Airway epithelial cell (primary cell): ENCODE results near the gene SIGLEC1. TPM values are rescaled to one million over a fixed set of nuclear protein-coding genes. Genes with fewer than 3 reads are reported as not detected.

Experiments
- total RNA-seq: library from RNA; depleted of rRNA; stranded (reverse); fragments of >200 nt; gene quantifications from 2 replicates; pipeline ENCODE4 v1.2.3, GENCODE V29; 2015

Gene SIGLEC1
- not detected in 2 replicates for total RNA-seq

GRCh38 chr20:3712279-3712873, at the start of gene SIGLEC1:
SIGLEC1 (minus strand) TSS chr20:3712600; CDS start chr20:3707128, 5,472 bp downstream.

DNA sequence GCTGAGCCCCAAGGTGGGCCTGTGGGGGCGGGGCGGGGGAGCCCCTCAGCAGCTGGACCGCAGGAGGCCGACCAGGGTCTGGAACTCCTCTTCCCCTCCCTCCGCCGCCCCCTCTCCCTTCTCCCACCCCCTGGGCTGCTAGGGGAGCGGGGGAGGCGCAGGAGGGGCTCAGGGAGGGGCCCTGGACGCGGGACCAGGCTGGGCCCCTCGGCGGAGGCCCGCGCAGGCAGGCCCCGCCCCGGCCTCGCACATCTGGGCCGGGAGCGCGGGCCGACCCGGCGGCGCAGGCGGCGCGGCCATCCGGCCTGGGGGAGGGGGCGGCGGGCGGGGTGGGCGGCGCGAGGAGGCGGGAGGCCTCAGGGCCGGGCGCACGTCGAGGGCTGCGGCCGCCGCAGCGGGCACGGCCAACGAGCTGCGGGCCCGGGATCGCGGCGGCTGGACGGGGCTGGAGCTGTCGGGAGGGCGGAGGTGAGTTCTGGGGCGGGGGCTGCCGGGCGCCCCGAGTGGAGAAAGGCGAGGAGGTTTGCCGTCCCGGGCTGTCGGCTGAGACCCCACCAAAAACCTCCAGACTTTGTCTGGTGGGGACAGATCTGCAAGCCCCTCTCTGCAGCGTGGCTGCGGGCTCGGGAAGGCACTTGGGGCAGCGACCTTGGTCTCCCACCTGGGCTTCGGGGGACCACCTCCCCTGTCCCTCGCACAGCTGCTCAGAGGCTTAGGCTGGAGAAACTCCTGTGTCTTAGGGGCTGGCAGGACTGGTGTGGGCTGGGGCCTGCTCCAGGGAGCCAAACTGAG, 20.1 kb upstream of the SIGLEC1 start, which contains the start of gene HSPA12B:
HSPA12B (plus strand) TSS at position 359 of the 792 bp plus-strand sequence. CDS start 5,990 bp downstream, outside the sequence.

GRCh38 chr20:3681931-3682781, 30.2 kb downstream of the SIGLEC1 start, which contains the start of gene ADAM33:
ADAM33 (minus strand) TSS chr20:3682010; CDS start chr20:3682004, 6 bp downstream.

GRCh38 chr20:3663031-3663701, 49.2 kb downstream of the SIGLEC1 start, which contains the start of gene GFRA4:
GFRA4 (minus strand) TSS chr20:3663399; CDS start chr20:3663399, 0 bp downstream.

Other genes starting within 250 kb of the SIGLEC1 start
- 22.6 and 29.8 TPM in 2 replicates for gene ATRN, start 241.6 kb downstream of the SIGLEC1 start, total RNA-seq
- gene GFRA4, start 49.2 kb downstream of the SIGLEC1 start, total RNA-seq, result not detected in 2 replicates
- 0.79 TPM in 1 of 2 replicates, not detected in the other for gene ADAM33, start 30.6 kb downstream of the SIGLEC1 start, total RNA-seq
- 0.14 TPM in 1 of 2 replicates, not detected in the other for gene HSPA12B, start 20.1 kb upstream of the SIGLEC1 start, total RNA-seq
- gene ADISSP, start 55.2 kb upstream of the SIGLEC1 start, total RNA-seq, result 66.6 and 69.9 TPM in 2 replicates
- not detected in 2 replicates for gene SPEF1, start 68.8 kb upstream of the SIGLEC1 start, total RNA-seq
- gene CENPB, start 74.1 kb upstream of the SIGLEC1 start, total RNA-seq, result 82.2 and 83.2 TPM in 2 replicates
- gene CDC25B, start 83.7 kb upstream of the SIGLEC1 start, total RNA-seq, result 41.3 and 52.3 TPM in 2 replicates
- 12.0 and 14.5 TPM in 2 replicates for gene AP5S1, start 107.9 kb upstream of the SIGLEC1 start, total RNA-seq
- 15.8 and 21.8 TPM in 2 replicates for gene MAVS, start 134.2 kb upstream of the SIGLEC1 start, total RNA-seq
- gene PANK2, start 176.8 kb upstream of the SIGLEC1 start, total RNA-seq, result 35.4 and 36.0 TPM in 2 replicates